ENCODE data around the gene TLCD5.

Gene TLCD5

DNA sequence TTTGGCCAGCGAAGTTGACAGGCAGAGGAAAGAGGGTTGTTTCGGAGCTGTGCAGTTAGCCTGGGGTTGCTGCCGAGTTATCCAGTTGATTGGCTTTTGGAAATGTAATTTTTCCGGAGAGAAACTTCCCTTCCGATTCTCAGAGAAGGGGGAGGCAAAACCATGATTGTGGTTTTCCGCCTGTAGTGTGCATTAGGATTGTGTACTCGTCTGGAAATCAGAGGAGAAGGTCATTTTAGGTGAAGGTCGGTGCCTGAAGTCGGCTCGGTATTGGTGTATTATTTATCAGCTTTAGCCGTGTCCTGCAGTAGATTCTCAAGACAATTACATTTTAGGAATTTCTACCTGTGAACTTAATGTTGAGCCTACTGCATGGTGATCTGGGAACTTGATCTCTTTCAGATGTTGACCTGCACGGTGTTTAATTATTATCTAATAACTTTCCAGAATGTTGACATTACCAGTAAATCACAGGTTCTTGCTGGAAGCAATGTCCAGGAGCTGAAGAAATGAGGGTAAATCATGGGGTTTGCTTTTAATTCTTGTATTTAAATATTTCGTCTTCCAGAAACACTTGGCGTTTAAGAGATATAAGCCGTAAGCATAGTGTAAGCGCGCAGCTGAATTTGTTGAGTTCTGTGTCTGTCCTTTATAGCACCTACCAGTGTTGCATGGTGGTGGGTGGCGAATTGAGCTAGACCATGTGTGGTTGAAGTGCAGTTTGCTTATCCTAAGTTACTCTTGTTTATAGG is 12.4 kb downstream of the TLCD5 start:
- no peak for DNase-seq (ENCODE audit: low read depth)

DNA sequence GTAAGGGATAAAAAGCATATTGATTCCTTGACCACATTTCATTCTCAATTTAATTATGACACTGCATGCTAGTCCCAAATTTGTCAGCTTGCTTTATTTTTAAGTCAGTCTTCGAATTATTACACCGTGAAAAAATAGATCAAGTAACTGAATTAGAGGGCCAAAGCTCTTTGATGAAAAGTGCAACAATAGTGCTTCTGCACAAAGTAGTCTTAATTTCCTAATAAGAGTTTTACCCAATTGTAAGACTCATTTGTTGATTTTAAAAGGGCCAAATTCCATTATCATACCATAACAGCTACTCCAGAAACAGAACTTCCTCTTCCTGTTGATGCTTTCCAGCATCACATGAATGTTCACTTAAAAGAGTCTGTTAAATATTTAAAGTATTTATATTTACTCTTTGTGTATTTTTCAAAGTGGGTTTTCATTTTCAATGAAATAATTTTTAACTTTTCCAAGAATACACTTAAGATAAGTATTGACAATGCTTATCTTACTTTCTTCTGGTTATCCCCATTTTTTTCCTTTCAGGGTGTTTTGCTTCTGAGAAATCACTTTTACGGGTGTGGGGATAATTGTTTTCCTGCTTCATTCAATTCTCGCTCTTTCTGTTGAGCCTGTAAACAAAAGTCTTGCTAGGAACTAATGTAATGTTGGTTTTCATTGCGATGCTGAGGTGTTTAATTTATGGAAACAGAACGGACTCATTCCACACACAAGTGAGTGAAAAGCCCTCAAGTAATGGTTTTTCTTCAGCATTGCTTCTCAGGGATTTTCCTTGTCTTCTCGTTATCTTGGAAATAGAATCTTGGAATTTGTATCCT is 13.2 kb downstream of the TLCD5 start:
- no peak for DNase-seq (ENCODE audit: low read depth)

GRCh38 chr11:120339394-120339890 is 14.3 kb downstream of the TLCD5 start:
- DNase-seq (ENCODE audit: low read depth) = no peak

GRCh38 chr11:120340529-120340928 is 15.4 kb downstream of the TLCD5 start:
- DNase-seq (ENCODE audit: low read depth) = no peak

- DNase-seq (ENCODE audit: low read depth) = no peak
Observed at GRCh38 chr11:120342226-120342625, 17.1 kb downstream of the TLCD5 start.

- DNase-seq (ENCODE audit: low read depth) = no peak
Observed at GRCh38 chr11:120342678-120343077, 17.6 kb downstream of the TLCD5 start.

- DNase-seq (ENCODE audit: low read depth) = no peak
Observed at GRCh38 chr11:120343429-120343828, 18.3 kb downstream of the TLCD5 start.

GRCh38 chr11:120344302-120345004 is 19.4 kb downstream of the TLCD5 start:
- DNase-seq (ENCODE audit: low read depth) = no peak

DNA sequence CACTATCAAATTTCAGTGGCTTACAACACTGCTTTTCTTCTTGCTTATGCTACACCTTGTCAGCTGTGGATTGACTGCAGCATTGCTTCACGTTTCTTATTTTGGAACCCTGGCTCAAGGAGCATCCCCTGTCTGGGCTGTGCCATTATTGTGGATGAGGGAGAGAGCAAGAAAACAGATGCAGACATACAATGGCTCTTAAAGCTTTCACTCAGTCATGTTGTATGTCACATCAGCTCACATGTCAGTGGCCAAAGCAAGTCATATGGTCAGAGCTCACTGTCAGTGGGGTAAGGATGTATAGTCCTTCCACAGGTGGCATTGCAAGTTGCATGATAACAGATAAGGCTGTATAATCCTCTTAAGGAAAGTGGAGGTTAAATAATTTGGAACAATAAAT is 21.1 kb downstream of the TLCD5 start:
- DNase-seq (ENCODE audit: low read depth) = no peak

- DNase-seq (ENCODE audit: low read depth) = no peak
Observed at GRCh38 chr11:120350637-120351036, 25.5 kb downstream of the TLCD5 start.

- DNase-seq (ENCODE audit: low read depth) = no peak
Observed at GRCh38 chr11:120352405-120352804, 27.3 kb downstream of the TLCD5 start.

DNA sequence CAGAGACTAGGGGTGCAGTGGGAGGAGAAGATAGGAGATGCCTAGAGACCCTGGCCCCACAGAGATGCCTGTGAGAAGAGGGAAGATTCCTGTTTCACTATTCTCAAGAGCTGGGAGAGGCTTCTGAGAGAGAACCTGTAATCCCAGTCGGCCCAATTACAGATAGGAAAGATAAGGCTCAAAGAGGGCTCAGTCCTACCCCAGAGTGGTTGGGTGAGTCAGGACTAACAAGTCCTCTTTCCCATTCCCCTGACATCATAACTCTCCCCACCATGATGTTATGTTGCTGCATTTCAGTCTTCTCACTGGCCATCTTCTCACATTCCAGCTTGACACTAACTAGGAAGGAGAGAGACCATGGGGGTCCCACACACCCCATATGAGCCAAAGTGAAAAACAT is 29.0 kb downstream of the TLCD5 start:
- DNase-seq (ENCODE audit: low read depth) = no peak

DNA sequence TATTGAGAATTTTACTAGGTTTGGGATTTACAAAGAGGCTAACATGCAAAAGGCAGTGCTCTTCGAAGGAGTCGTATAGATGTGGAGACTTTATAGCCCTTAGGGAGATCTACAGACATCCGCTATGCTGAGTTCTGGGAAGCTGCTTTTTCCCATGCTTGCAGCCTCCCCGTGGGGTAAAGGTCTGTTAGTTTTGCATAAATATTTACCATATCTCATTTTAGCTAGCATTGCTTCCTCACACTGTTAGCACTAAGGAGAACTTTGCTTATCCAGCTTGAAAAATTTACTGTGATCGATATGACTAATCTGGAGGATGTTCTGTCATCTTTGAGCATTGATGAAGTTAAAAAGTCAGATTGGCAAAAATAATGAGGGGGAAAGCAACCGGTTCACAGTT is 29.7 kb downstream of the TLCD5 start:
- no peak for DNase-seq (ENCODE audit: low read depth)

DNA sequence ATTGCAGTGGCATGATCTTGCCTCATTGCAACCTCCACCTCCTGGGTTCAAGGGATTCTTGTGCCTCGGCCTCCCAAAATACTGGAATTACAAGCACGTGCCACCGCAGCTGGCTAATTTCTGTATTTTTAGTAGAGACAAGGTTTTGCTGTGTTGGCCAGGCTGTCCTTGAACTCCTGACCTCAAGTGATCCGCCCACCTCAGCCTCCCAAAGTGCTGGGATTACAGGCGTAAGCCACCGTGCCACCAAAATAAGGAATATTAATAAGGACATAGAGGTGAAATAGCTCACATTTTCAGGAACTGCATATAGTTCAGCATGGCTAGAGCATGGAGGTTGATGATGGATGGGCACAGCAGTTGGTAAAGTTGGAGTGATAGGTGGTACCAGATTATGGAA is 32.5 kb downstream of the TLCD5 start:
- no peak for DNase-seq (ENCODE audit: low read depth)

- DNase-seq (ENCODE audit: low read depth) = no peak
Observed at GRCh38 chr11:120358729-120359128, 33.6 kb downstream of the TLCD5 start.

GRCh38 chr11:120363436-120363835 is 38.3 kb downstream of the TLCD5 start:
- no peak for DNase-seq (ENCODE audit: low read depth)

- DNase-seq (ENCODE audit: low read depth) = no peak
Observed at GRCh38 chr11:120365512-120365911, 40.4 kb downstream of the TLCD5 start.

- no peak for DNase-seq (ENCODE audit: low read depth)
Observed at GRCh38 chr11:120372296-120372695, 47.2 kb downstream of the TLCD5 start.

DNA sequence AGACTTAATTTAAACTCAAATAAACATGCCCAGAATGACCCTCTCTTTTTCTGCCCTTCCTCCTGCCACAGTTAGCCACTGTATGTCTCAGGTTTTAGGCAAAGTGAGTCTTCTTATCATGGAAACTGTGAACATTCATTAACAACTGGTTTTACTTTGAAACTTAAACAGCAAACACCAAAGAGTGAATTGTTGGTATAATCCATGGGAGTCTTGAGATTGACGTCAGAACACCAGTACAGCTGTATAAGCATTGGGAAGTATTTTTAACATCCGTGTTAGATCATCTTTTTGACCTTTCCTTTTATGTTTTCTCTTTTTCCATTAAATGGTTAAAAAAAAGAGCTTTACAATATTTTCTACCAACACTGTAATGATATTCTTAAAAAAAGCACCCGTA is 50.0 kb downstream of the TLCD5 start:
- no peak for DNase-seq (ENCODE audit: low read depth)

GRCh38 chr11:120376547-120377182 is 51.6 kb downstream of the TLCD5 start:
- DNase-seq (ENCODE audit: low read depth) = no peak

DNA sequence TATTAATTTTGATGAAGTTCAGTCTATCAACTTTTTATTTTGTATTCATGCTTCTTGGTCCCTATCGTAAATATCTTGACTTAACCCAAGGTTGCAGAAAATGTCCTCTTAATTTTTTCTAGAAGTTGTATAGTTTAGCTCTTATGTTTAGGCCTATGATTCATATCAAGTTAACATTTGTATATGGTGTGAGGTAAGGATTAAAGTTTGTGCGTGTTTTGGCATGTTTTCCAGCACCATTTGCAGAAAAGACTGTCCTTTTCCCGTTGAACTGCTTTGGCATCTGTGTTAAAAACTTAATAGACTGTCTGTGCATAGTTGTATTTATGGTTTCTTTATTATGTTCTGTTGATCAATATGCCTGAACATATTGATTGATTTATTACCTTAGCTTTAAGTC is 53.4 kb downstream of the TLCD5 start:
- no peak for DNase-seq (ENCODE audit: low read depth)

GRCh38 chr11:120381401-120381800 is 56.3 kb downstream of the TLCD5 start:
- DNase-seq (ENCODE audit: low read depth) = no peak
